Measurements from ENCODE around the gene JARID2. TPM values are rescaled to one million over a fixed set of nuclear protein-coding genes. Genes with fewer than 3 reads are reported as not detected.
A peak's percentile ranks its signal among the peaks of the same experiment; 100 is the strongest.

The JARID2 gene
- total RNA-seq, 1 experiment from 2014 or later: 0.56 TPM

- no peaks in the 10 kb centered on the region for H3K36me3 ChIP-seq
- no peak for DNase-seq
- H3K4me3 ChIP-seq: no peak overlapping the region
- H3K9me3 ChIP-seq: no peaks in the 10 kb centered on the region
- no peaks in the 10 kb centered on the region for H3K27me3 ChIP-seq
These were observed 217.1 kb downstream of the JARID2 start for GRCh38 chr6:15462717-15463525.

DNA sequence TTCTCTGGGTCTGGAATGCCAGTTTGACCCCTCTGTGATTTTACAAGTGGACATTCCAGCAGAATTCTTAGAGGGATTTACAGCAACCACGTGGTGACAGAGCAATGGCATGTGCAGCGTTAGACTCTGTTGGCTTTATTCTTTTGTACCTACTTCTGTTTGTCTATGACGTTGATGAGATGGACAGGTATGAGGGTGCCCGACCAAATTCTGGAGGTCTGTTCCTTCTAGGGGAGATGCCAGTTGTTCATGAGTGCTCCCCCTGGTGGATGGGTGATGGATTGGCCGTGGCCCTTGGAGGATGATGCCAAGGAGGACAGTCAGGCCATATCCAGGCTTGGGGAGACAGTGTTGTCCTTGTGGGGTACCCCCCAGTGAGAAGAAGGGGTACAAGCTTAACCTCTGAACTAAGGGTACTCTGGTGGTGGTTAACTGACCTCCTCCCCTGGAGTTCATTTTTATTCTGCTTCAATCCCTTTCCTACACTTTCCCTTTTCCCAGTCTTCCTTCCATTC lies 218.4 kb downstream of the JARID2 start:
- Histone ChIP-seq H3K4me3 (no peak overlapping the region), H3K9me3 (no peaks in the 10 kb centered on the region), H3K27me3 (no peaks in the 10 kb centered on the region), H3K36me3 (no peaks in the 10 kb centered on the region)
- DNase-seq: no peak

- Histone ChIP-seq H3K9me3 (no peaks in the 10 kb centered on the region), H3K27me3 (no peaks in the 10 kb centered on the region), H3K36me3 (no peaks in the 10 kb centered on the region), H3K4me3 (no peak overlapping the region)
- no peak for DNase-seq
These were observed 219.3 kb downstream of the JARID2 start for GRCh38 chr6:15465212-15465611.

DNA sequence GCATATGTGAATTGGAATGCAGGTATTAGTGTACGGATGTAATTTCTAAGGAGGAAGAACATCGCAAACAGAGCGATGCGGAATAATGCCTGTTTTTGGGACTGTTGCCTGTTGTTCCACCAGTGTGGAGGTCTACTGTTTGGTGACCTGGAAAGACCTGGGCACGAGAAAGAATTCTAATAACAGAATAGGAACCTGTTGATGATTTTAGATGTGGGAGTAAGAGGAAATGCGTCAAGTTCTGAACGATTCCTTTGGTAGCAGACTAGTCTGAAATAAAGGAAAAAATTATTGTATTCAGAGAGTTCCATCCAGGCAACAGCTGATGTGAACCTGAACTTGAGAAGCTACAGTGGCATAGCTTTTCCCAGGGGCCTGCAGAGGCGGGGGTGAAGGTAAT lies 224.9 kb downstream of the JARID2 start:
- DNase-seq: no peak
- H3K36me3 ChIP-seq: no peaks in the 10 kb centered on the region
- no peaks in the 10 kb centered on the region for H3K27me3 ChIP-seq
- H3K4me3 ChIP-seq: no peak overlapping the region
- no peaks in the 10 kb centered on the region for H3K9me3 ChIP-seq

GRCh38 chr6:15472621-15473020 lies 226.8 kb downstream of the JARID2 start:
- Histone ChIP-seq H3K4me3 (no peak overlapping the region), H3K36me3 (no peaks in the 10 kb centered on the region), H3K9me3 (no peaks in the 10 kb centered on the region), H3K27me3 (no peaks in the 10 kb centered on the region)
- no peak for DNase-seq

GRCh38 chr6:15473174-15473573 lies 227.3 kb downstream of the JARID2 start:
- Histone ChIP-seq H3K36me3 (no peaks in the 10 kb centered on the region), H3K4me3 (no peak overlapping the region)

DNA sequence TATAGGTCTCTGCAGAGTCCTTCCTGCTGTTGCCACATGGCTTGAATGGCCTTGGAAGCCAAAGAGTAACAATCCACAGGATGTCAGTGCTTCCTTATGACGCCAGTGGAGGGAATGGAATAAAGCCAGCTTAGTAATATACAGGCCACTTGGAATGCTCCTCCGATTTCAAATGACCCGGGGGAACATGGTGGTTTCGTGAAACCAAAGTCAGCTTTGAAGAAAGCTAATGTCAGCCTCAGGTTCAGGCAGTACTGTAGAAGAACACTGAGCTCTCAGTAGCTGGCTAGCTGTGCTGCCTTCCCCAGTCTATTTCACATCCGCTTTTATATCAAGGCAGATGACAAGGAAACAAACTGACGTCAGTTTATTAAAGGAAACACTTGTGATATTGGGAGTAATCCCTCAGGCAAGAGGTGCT lies 227.9 kb downstream of the JARID2 start:
- Histone ChIP-seq H3K9me3 (no peaks in the 10 kb centered on the region), H3K4me3 (no peak overlapping the region), H3K36me3 (no peaks in the 10 kb centered on the region), H3K27me3 (no peaks in the 10 kb centered on the region)
- no peak for DNase-seq

More at GRCh38 chr6:15473174-15473573, 227.3 kb downstream of the JARID2 start:
- H3K27me3 ChIP-seq: no peaks in the 10 kb centered on the region
- no peaks in the 10 kb centered on the region for H3K9me3 ChIP-seq
- DNase-seq: no peak

GRCh38 chr6:15474196-15474595 lies 228.3 kb downstream of the JARID2 start:
- DNase-seq: no peak
- no peaks in the 10 kb centered on the region for H3K27me3 ChIP-seq
- no peak overlapping the region for H3K4me3 ChIP-seq
- H3K36me3 ChIP-seq: no peaks in the 10 kb centered on the region
- no peaks in the 10 kb centered on the region for H3K9me3 ChIP-seq

DNA sequence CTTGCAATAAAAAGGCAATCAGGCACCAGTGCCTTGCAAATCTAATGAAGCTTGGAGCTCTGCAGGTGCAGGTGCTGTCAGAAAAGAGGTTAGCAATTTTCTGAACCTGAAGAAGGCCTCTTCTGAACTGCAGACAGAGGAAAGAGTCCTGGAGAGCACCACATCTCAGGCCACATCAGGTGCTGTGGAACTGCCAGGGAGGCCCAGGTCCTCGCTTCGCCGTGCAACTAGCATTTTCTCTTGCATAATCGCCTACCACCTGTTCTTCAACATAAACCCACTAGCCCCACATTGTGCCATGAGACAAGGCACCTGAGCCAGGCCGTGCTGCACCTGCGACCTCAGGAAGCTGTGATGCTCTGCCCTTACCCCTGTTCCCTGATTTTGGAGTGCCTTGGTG lies 229.4 kb downstream of the JARID2 start:
- no peaks in the 10 kb centered on the region for H3K9me3 ChIP-seq
- no peaks in the 10 kb centered on the region for H3K36me3 ChIP-seq
- no peak for DNase-seq
- no peaks in the 10 kb centered on the region for H3K27me3 ChIP-seq
- H3K4me3 ChIP-seq: no peak overlapping the region

- H3K27me3 ChIP-seq: no peaks in the 10 kb centered on the region
- no peak for DNase-seq
- no peaks in the 10 kb centered on the region for H3K9me3 ChIP-seq
- H3K36me3 ChIP-seq: no peaks in the 10 kb centered on the region
- H3K4me3 ChIP-seq: no peak overlapping the region
These were observed 230.0 kb downstream of the JARID2 start for GRCh38 chr6:15475872-15476271.

GRCh38 chr6:15476631-15477380 lies 230.9 kb downstream of the JARID2 start:
- no peaks in the 10 kb centered on the region for H3K9me3 ChIP-seq
- no peaks in the 10 kb centered on the region for H3K36me3 ChIP-seq
- H3K27me3 ChIP-seq: no peaks in the 10 kb centered on the region
- DNase-seq: no peak
- no peak overlapping the region for H3K4me3 ChIP-seq

DNA sequence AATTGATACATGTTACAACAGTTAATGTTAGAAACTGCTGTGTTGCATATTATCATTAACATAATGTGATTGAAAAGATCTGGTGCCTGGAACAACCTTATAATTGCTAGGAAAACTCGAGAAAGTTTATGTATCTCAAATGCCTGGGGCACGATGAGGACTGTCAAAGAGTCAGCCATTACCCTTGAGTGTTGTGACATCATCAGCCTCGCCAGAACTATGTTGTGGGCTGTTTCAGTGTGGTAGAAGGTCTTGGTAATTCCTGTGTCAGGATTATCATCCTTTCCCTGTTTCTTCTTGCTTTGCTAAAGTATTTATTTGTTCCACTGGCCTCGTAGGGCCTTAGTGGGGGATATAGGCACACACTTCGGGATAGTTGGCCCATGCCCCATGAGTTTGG lies 231.9 kb downstream of the JARID2 start:
- no peaks in the 10 kb centered on the region for H3K9me3 ChIP-seq
- H3K4me3 ChIP-seq: no peak overlapping the region
- H3K36me3 ChIP-seq: no peaks in the 10 kb centered on the region
- DNase-seq: no peak
- H3K27me3 ChIP-seq: no peaks in the 10 kb centered on the region

GRCh38 chr6:15479761-15480160 lies 233.9 kb downstream of the JARID2 start:
- H3K9me3 ChIP-seq: no peaks in the 10 kb centered on the region
- H3K36me3 ChIP-seq: no peaks in the 10 kb centered on the region
- DNase-seq: peak; percentile 46
- H3K4me3 ChIP-seq: no peak overlapping the region
- H3K27me3 ChIP-seq: no peaks in the 10 kb centered on the region

GRCh38 chr6:15480525-15480924 lies 234.7 kb downstream of the JARID2 start:
- H3K9me3 ChIP-seq: no peaks in the 10 kb centered on the region
- H3K36me3 ChIP-seq: no peaks in the 10 kb centered on the region
- no peak overlapping the region for H3K4me3 ChIP-seq
- H3K27me3 ChIP-seq: no peaks in the 10 kb centered on the region
- no peak for DNase-seq

- no peaks in the 10 kb centered on the region for H3K36me3 ChIP-seq
- no peak for DNase-seq
- H3K4me3 ChIP-seq: no peak overlapping the region
- no peaks in the 10 kb centered on the region for H3K27me3 ChIP-seq
- H3K9me3 ChIP-seq: no peaks in the 10 kb centered on the region
These were observed 235.8 kb downstream of the JARID2 start for GRCh38 chr6:15481390-15482291.

- Histone ChIP-seq H3K9me3 (no peaks in the 10 kb centered on the region), H3K4me3 (no peak overlapping the region), H3K27me3 (no peaks in the 10 kb centered on the region), H3K36me3 (no peaks in the 10 kb centered on the region)
- no peak for DNase-seq
These were observed 237.2 kb downstream of the JARID2 start for GRCh38 chr6:15483060-15483459.

DNA sequence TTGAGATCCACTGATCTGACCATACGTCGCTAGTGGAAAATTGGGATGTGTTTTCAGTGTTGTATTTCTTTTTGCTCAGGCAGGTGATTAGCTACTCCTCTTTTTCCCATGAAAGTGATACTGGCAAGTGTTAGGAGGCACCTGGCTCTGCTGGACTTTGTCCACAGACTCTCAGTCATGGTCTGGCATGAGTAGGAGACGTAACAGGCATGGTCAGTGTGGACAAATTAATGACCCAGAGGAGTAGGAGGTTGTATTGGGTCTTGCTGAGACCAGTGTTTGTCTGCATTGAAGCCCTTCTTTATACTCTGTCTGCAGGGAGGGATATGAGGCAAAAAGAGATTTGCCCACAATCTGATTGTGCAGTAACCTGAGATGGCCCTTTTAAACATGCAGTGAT lies 238.3 kb downstream of the JARID2 start:
- no peaks in the 10 kb centered on the region for H3K9me3 ChIP-seq
- no peak for DNase-seq
- no peak overlapping the region for H3K4me3 ChIP-seq
- H3K27me3 ChIP-seq: no peaks in the 10 kb centered on the region
- no peaks in the 10 kb centered on the region for H3K36me3 ChIP-seq

Data from MG63 (cell line).